HCT116 (cell line): ENCODE results near the gene CDC42BPB. TPM values are rescaled to one million over a fixed set of nuclear protein-coding genes. Genes with fewer than 3 reads are reported as not detected.

ENCODE experiments used
- ATAC-seq: fragments of 200-7000 bp; cut with Tn5 transposase; 2 replicates; pipeline ENCODE4 v1.9.1; 2020; ENCODE audit warnings: mild to moderate bottlenecking, moderate library complexity
- BruUV-seq: library from RNA; stranded (reverse); fragments of 400-500 nt; replicated peaks from 2 replicates; lab custom pipeline; 2021; lab: Mats Ljungman, UMichigan
- CTCF ChIA-PET: fragments of 300-600 bp; sonication (Branson Sonifier 250); formaldehyde crosslinking; loops from one replicate; lab custom pipeline; 2021; ENCODE audit warnings: antibody characterized with exemption; lab: Charles Lee
- POLR2A ChIA-PET: fragments of 300-600, 350-600 bp; sonication (Branson Sonifier 250); formaldehyde crosslinking; loops from one replicate; lab custom pipeline; 2021; ENCODE audit warnings: antibody characterized with exemption; lab: Charles Lee
- RAD21 ChIA-PET, 2 experiments: fragments of 300-600 bp; sonication (Branson Sonifier 250); formaldehyde crosslinking; loops; one replicate each; lab custom pipeline; 2023; ENCODE audit warnings: low total read pairs in 2 of 2; ENCODE audit not compliant: uncharacterized antibody in 2 of 2, unreplicated experiment in 2 of 2, low non-redundant PET in 1 of 2; lab: Charles Lee
- DNase-seq: peaks from one replicate; pipeline ENCODE4 v3.0.0-alpha.2; 2010; ENCODE audit warnings: low read depth, low spot score
- H2AFZ ChIP-seq: fragments of 200-600 bp; shearing (Covaris generic), sonication (generic); 2 replicates; pipeline ENCODE4 v1.6.1; 2017; ENCODE audit warnings: low read depth, mixed run types, mixed read lengths, antibody characterized with exemption, low read length; ENCODE audit not compliant: poor library complexity, severe bottlenecking
- H3K27ac ChIP-seq: 2 replicates; pipeline ENCODE4 v1.5.1; 2012; ENCODE audit warnings: low read depth, low read length
- H3K27me3 ChIP-seq: fragments of 200-600 bp; sonication (generic); 2 replicates; pipeline ENCODE4 v1.6.1; 2016; ENCODE audit warnings: mixed run types, low read length, mixed read lengths; ENCODE audit not compliant: insufficient read depth
- H3K36me3 ChIP-seq, 2 experiments: fragments of 200-500 bp in 1 of 2; fragments of 200-600 bp in 1 of 2; sonication (Bioruptor generic) in 1 of 2; sonication (generic) in 1 of 2; 2 replicates each; pipeline versions ENCODE4 v1.5.1 to v1.6.1; 2014 to 2016; ENCODE audit warnings: low read length in 2 of 2, inconsistent platforms in 1 of 2, mixed read lengths in 1 of 2, mixed run types in 1 of 2; ENCODE audit not compliant: insufficient read depth in 2 of 2, control insufficient read depth in 1 of 2
- H3K4me1 ChIP-seq, 2 experiments: fragments of 200-600 bp in 1 of 2; sonication (generic) in 1 of 2; 2 replicates each; pipeline versions ENCODE4 v1.5.1 to v1.6.1; 2012 to 2017; ENCODE audit warnings: low read length in 2 of 2, inconsistent platforms in 1 of 2, mild to moderate bottlenecking in 1 of 2, mixed read lengths in 1 of 2, mixed run types in 1 of 2, moderate library complexity in 1 of 2; ENCODE audit not compliant: insufficient read depth in 2 of 2, control insufficient read depth in 1 of 2
- H3K4me2 ChIP-seq: fragments of 200-600 bp; sonication (generic); 2 replicates; pipeline ENCODE4 v1.6.1; 2017; ENCODE audit warnings: mixed run types, low read length, mixed read lengths
- H3K4me3 ChIP-seq, 2 experiments: fragments of 200-600 bp in 1 of 2; sonication (generic) in 1 of 2; replicated peaks in 1 of 2; 2 replicates each; pipeline ENCODE4 v1.5.1; 2011 to 2016; ENCODE audit warnings: low read length in 2 of 2, control low read depth in 1 of 2, low read depth in 1 of 2, mild to moderate bottlenecking in 1 of 2, mixed read lengths in 1 of 2, mixed run types in 1 of 2
- H3K79me2 ChIP-seq: fragments of 200-600 bp; sonication (generic); 2 replicates; pipeline ENCODE4 v1.6.1; 2017; ENCODE audit warnings: mild to moderate bottlenecking, mixed run types, low read length, moderate library complexity, mixed read lengths; ENCODE audit not compliant: insufficient read depth
- H3K9ac ChIP-seq: fragments of 200-600 bp; sonication (generic); 2 replicates; pipeline ENCODE4 v1.6.1; 2016; ENCODE audit warnings: low read length, mixed read lengths
- H3K9me2 ChIP-seq: fragments of 200-600 bp; sonication (generic), shearing (Covaris generic); 2 replicates; pipeline ENCODE4 v1.6.1; 2017; ENCODE audit warnings: mixed run types, mild to moderate bottlenecking, moderate library complexity; ENCODE audit not compliant: insufficient read depth
- H3K9me3 ChIP-seq, 2 experiments: fragments of 200-500 bp in 1 of 2; fragments of 200-600 bp in 1 of 2; sonication (Bioruptor generic) in 1 of 2; sonication (generic) in 1 of 2; 2 replicates each; pipeline ENCODE4 v1.6.1; 2014 to 2017; ENCODE audit warnings: low read length in 2 of 2, mixed read lengths in 2 of 2, inconsistent platforms in 1 of 2, low read depth in 1 of 2, mild to moderate bottlenecking in 1 of 2, mixed run types in 1 of 2, moderate library complexity in 1 of 2; ENCODE audit not compliant: control insufficient read depth in 1 of 2, insufficient read depth in 1 of 2
- H4K20me1 ChIP-seq: fragments of 200-600 bp; sonication (generic), shearing (Covaris generic); 2 replicates; pipeline ENCODE4 v1.6.1; 2017; ENCODE audit warnings: mixed run types, mild to moderate bottlenecking, moderate library complexity; ENCODE audit not compliant: insufficient read depth
- CEBPB ChIP-seq: IDR thresholded peaks from 2 replicates; pipeline ENCODE4 v1.6.1; 2012; ENCODE audit warnings: low read depth
- CTCF ChIP-seq, 3 experiments: fragments of 200-600 bp in 1 of 3; sonication (generic) in 1 of 3; IDR thresholded peaks in 2 of 3; conservative IDR thresholded peaks in 1 of 3; 2 replicates each; pipeline ENCODE4 v1.5.1; 2012 to 2017; ENCODE audit warnings: low read depth in 2 of 3, low read length in 2 of 3, antibody characterized with exemption in 1 of 3, borderline replicate concordance in 1 of 3, control low read depth in 1 of 3, mild to moderate bottlenecking in 1 of 3, mixed read lengths in 1 of 3, mixed run types in 1 of 3, moderate library complexity in 1 of 3; ENCODE audit not compliant: insufficient read depth in 1 of 3
- EZH2phosphoT487 ChIP-seq: fragments of 200-600 bp; IDR thresholded peaks from 2 replicates; pipeline ENCODE4 v1.6.1; 2018; ENCODE audit warnings: antibody characterized with exemption, borderline replicate concordance
- FOSL1 ChIP-seq: IDR thresholded peaks from 2 replicates; pipeline ENCODE4 v1.6.1; 2012; ENCODE audit warnings: low read depth
- POLR2A ChIP-seq: IDR thresholded peaks from 2 replicates; pipeline ENCODE4 v1.7.0; 2011; ENCODE audit warnings: borderline replicate concordance; ENCODE audit not compliant: insufficient read depth, insufficient read length; ENCODE audit errors: extremely low read depth
- POLR2AphosphoS5 ChIP-seq: IDR thresholded peaks from 2 replicates; pipeline ENCODE4 v1.6.1; 2011; ENCODE audit warnings: mild to moderate bottlenecking, low read depth, low read length, moderate library complexity
- REST ChIP-seq: IDR thresholded peaks from 2 replicates; pipeline ENCODE4 v1.6.1; 2012; ENCODE audit warnings: low read depth
- SP1 ChIP-seq: IDR thresholded peaks from 2 replicates; pipeline ENCODE4 v1.6.1; 2012; ENCODE audit warnings: low read depth
- TCF7L2 ChIP-seq: IDR thresholded peaks from 2 replicates; pipeline ENCODE4 v1.7.0; 2011; ENCODE audit warnings: borderline replicate concordance, inconsistent platforms; ENCODE audit not compliant: insufficient read depth, insufficient read length; ENCODE audit errors: extremely low read depth
- YY1 ChIP-seq: IDR thresholded peaks from 2 replicates; pipeline ENCODE4 v1.6.1; 2011; ENCODE audit warnings: low read length, low read depth, moderate library complexity, mild to moderate bottlenecking; ENCODE audit not compliant: insufficient replicate concordance; ENCODE audit errors: extremely low read depth
- ZBTB33 ChIP-seq: IDR thresholded peaks from 2 replicates; pipeline ENCODE4 v1.6.1; 2011; ENCODE audit warnings: mild to moderate bottlenecking, low read length, moderate library complexity; ENCODE audit not compliant: insufficient replicate concordance; ENCODE audit errors: extremely low read depth
- intact Hi-C: fragments of 100-400 bp; cut with micrococcal nuclease; formaldehyde crosslinking; loops from 2 replicates; pipeline ENCODE4 v1.10.0; 2022
- total RNA-seq: library from RNA; stranded (reverse); gene quantifications from one replicate; pipeline ENCODE4 v1.2.1, GENCODE V29; 2021; ENCODE audit not compliant: unreplicated experiment

CDC42BPB gene
- total RNA-seq, 1 experiment from 2014 or later, result 85.6 TPM

GRCh38 chr14:102883089-102883541, 174.2 kb downstream of the CDC42BPB start:
- Histone ChIP-seq H3K79me2 (no peaks in the 10 kb centered on the region), H3K4me3 (no peak overlapping the region), H3K9ac (no peak overlapping the region), H3K4me2 (no peak overlapping the region), H3K36me3 (peaks cover 0 to 12% of the 10 kb centered on the region in 2 experiments; a peak in 3 of 4 replicates), H3K4me1 (no peaks in the 10 kb centered on the region), H4K20me1 (no peaks in the 10 kb centered on the region), H3K27me3 (no peaks in the 10 kb centered on the region), H3K27ac (no peak overlapping the region), H2AFZ (no peak overlapping the region), H3K9me2 (no peaks in the 10 kb centered on the region), H3K9me3 (no peaks in the 10 kb centered on the region)
- no peak for DNase-seq
- TF ChIP-seq YY1, result no peak
- no peak for TF ChIP-seq POLR2AphosphoS5
- no peak for TF ChIP-seq SP1
- no peak for TF ChIP-seq CTCF (IDR thresholded peaks at IDR 0.05 in 2 of 3, conservative IDR thresholded peaks at IDR 0.05 in 1 of 3; ENCODE audit: borderline replicate concordance in 1 of 3, insufficient read depth in 1 of 3, low read depth in 2 of 3, low read length in 2 of 3)
- no peak for TF ChIP-seq CEBPB
- TF ChIP-seq TCF7L2, result no peak
- TF ChIP-seq ZBTB33, result no peak
- TF ChIP-seq FOSL1, result no peak
- TF ChIP-seq REST, result no peak
- TF ChIP-seq POLR2A, result no peak
- no peak for TF ChIP-seq EZH2phosphoT487
- ChIA-PET POLR2A (no interaction called here), CTCF (no interaction called here), RAD21 (no interaction called here)
- intact Hi-C loops, result no loop called here
- ATAC-seq, result no peak
- no TSS peak for BruUV-seq
